GM18861 (cell line): ENCODE data around the gene MYO15B.

Experiments used
- ATAC-seq: cut with Tn5 transposase; IDR thresholded peaks from one replicate; pipeline ENCODE4 v1.9.1; 2021; ENCODE audit not compliant: unreplicated experiment

MYO15B gene

DNA sequence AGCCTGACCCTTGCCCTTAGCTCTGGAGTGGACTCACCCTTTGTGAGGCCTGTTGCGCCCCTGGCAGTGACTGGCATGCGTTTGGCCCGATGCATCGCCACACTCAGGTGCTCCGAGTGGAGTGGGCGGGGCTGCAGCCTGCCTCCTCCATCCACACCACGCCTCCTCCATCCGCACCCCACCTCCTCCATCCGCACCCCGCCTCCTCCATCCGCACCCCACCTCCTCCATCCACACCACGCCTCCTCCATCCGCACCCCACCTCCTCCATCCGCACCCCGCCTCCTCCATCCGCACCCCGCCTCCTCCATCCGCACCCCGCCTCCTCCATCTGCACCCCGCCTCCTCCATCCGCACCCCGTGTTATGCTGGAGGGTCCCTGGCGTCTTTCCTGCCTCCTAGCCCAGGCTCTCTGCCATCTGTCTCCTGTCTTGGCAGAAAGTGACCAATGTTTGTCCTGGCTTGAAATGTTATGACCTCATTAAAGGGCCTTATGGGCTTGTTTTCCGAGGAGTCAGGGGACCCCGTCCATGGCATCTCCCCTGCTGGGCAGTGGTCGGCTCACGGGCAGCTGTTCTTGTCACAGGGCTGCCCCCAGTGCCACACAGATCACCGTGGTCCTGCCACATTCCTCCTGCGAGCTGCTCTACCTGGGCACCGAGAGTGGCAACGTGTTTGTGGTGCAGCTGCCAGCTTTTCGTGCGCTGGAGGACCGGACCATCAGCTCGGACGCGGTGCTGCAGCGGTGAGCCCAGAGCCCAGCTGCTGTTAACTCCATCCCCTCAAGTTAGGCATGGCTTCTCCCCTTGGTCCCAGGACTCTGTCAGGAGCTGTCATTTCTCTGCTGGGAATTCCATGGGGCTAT is 28.7 kb upstream of the MYO15B start:
- ATAC-seq = no peak

- ATAC-seq = no peak
Observed at GRCh38 chr17:75559958-75560533, 27.6 kb upstream of the MYO15B start.

GRCh38 chr17:75561927-75562603 is 25.5 kb upstream of the MYO15B start:
- no peak for ATAC-seq

DNA sequence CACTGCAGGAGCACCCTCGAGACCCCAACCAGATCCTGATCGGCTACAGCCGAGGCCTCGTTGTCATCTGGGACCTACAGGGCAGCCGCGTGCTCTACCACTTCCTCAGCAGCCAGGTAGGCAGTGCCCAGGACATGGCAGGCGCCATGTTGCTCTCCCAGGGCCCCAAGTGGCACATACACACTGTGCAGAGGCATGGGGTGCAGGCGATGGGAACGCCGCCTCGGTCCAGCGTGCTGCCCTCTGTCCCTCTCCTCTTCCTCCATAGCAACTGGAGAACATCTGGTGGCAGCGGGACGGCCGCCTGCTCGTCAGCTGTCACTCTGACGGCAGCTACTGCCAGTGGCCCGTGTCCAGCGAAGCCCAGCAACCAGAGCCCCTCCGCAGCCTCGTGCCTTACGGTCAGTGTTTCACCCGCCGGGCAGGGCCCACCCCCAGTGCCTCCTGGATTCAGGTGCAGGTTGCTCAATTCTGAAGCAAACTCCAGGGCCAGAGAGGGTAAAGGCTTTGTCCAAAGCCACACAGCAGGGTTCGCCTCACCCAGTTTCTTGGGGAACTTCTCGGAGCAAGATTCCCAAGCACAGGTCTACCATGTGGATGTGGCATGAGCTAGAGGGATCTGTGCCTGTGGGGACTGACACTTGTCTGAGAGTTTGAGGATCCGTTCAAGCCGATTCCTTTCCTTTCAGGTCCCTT is 24.4 kb upstream of the MYO15B start:
- ATAC-seq = no peak

DNA sequence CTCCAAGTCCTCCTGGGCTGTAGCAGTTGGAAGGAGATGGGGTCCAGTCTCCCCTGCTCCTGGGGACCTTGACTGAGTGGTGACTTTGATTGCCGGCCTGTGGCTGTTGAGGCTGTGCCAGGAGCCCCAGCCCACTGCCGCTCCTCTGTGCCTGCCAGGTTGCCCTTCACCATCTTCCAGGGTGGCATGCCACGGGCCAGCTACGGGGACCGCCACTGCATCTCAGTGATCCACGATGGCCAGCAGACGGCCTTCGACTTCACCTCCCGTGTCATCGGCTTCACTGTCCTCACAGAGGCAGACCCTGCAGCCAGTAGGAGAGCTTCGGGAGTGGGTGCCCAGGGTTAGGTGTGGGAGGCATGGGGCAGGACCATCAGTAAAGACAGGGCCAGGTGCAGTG is 23.4 kb upstream of the MYO15B start:
- ATAC-seq = no peak

DNA sequence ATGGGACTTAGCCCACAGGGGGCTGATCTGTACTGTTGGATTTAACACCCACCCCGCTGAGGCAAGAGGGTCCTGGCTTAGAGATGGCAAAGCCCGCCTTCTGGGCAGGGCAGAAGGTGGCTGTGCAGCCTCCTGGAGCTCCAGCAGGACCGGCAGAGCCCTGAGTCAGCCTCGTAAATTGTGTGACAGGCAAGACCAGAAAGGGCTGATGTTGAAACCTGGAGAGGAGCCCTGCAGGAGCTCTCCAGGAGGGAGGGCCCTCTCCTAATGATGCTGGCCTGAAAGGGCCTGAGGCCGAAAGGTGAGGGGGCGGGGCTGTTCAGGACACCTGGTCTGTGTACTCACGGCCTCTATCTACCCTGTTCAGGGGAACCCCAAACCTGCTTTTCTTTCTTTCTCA is 22.5 kb upstream of the MYO15B start:
- no peak for ATAC-seq

DNA sequence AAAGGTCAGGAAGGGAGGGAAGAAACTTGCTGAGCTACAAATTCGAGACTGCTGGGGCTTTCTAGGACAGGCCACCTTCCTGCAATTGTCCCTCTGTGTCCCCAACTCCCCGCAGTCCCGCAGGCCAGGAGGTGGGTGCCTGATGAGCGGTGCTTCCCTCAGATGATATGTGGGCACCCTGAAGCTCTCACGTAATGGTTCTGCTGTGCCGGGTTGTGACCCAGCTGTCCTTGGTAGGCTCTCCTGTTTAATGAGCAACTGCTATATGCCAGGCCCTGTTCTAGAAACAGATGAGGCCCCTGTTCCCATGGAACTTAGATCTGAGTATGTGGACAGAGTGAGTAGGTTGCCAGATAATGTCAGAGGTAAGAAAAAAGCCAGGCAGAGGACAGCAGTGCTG is 22.0 kb upstream of the MYO15B start:
- ATAC-seq = no peak

DNA sequence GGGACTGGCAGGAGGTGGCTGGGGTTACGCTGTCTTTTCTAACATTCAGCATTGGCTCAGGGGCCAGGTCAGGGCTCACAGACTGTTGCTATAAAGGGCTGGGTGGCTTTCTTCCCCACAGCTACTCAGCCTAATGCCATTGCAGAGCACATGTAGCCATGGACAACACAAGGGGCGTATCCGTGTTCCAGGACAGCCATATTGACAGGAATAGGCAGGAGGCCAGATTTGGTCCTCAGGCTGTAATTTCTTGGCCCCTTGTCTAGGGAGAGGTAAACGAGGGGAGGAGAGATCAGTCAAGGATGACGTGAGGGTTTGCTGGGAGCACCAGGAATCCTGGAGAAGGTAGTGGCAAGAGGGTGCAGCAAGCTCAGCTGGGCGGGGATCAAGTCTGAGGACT is 21.2 kb upstream of the MYO15B start:
- no peak for ATAC-seq

GRCh38 chr17:75566834-75567233 is 20.8 kb upstream of the MYO15B start:
- no peak for ATAC-seq

- ATAC-seq = no peak
Observed at GRCh38 chr17:75568412-75569255, 19.0 kb upstream of the MYO15B start.

GRCh38 chr17:75570034-75570676 is 17.4 kb upstream of the MYO15B start:
- ATAC-seq = no peak

DNA sequence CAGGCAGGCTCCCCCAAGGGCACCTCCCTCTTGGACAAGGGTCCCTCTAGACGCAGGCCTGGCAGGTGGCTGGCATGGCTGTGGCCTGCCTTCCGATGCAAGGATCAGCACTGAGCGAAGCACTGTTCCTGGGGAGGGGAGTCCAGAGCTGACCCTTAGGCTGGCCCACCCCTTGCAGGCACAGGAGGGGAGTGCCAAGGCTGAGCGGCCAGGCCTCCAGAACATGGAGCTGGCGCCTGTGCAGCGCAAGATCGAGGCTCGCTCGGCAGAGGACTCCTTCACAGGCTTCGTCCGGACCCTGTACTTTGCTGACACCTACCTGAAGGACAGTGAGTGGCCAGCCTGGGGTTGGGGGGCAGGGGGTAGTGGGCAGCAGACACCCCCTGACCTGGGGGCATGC is 16.8 kb upstream of the MYO15B start:
- no peak for ATAC-seq

DNA sequence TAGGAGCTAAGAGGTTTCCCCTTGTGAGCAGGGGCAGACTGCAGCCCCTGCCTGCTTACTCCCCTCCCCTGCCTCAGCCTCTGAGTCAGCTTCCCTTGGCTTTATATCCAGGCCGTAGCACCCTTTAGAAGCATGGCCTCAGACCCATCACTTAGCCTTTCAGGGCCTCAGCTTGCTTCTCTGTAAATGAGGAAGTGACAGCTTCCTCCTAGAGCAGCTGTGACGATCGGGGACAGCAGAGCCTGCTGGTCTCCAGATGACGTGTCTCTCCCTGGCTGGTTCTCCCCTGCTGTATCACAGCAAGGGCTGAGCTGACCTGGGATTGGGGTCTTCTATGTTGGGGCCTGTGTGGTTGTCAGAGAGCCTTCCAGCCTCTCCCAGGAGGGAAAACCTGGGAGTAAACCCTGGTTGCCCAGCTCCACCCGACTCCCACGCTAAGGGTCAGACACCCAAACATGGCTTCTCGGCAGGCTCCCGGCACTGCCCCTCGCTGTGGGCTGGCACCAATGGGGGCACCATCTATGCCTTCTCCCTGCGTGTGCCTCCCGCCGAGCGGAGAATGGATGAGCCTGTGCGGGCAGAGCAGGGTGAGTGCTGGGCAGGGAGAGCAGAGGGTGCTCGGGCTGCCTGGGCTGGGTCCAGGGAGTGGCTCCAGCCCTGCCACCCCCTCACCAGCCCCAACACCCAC is 16.3 kb upstream of the MYO15B start:
- no peak for ATAC-seq

- no peak for ATAC-seq
Observed at GRCh38 chr17:75571885-75572215, 15.8 kb upstream of the MYO15B start.

DNA sequence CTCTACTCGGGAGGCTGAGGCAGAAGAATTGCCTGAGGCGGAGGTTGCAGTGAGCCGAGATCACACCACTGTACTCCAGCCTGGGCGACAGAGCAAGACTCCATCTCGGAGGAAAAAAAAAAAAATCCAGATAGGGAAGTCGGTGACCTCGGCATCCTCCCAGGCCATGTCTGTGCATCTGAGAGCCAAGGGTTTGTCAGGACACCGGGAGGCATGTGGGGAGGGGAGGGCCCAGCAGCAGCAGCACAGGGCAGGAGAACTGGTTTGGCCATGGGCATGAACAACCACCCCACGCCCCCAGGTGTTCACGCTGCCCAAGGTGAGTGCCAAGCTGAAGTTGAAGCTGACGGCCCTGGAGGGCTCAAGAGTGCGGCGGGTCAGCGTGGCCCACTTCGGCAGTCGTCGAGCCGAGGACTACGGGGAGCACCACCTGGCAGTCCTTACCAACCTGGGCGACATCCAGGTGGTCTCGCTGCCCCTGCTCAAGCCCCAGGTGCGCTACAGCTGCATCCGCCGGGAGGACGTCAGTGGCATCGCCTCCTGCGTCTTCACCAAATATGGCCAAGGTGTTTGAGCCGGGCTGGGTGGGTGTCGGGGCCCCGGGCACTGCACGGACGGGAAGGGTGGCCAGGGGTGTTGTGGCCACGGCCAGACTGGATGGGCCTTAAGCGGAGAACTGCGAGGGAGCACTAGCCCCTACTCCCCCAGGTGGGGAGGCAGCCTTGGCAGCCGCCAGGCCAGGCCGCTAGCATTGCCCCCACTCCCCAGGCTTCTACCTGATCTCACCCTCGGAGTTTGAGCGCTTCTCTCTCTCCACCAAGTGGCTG is 14.7 kb upstream of the MYO15B start:
- no peak for ATAC-seq

DNA sequence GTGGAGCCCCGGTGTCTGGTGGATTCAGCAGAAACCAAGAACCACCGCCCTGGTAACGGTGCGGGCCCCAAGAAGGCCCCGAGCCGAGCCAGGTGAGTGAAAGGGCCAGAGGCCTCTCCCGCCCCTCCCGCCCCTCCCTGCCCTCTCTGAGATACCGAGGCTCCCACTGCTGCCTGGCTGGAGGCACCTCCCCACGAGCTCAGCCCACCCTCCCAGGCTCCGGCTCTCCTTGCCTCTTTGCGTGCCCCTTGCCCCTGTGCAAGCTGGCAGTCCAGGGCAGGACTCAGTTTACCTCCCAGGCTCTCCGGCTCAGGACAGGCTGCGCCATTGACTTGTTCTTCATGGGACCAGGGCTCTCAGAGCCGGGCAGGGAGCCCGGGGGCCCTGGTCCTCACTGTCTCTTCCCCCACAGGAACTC is 14.1 kb upstream of the MYO15B start:
- ATAC-seq = no peak

DNA sequence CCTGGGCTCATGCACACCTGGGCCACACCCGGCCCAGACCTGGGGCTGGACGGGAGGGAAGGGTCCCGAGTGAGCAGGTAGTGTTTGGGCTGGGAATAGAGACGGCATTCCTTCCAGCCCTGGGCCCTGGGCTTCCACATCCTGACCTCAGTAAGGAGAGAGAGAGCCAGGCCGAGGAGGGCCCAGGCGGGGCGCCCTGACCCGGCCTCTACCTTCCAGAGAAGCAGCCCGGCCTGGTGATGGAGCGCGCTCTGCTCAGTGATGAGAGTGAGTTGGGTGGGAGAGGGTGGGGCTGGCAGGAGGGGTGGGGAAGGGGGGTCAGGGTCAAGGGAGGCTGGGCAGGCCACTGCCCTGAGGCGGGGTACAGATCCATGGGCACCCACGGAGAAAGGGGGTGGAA is 13.6 kb upstream of the MYO15B start:
- no peak for ATAC-seq

- ATAC-seq = no peak
Observed at GRCh38 chr17:75574404-75575036, 13.1 kb upstream of the MYO15B start.
